ENCODE data around the gene AURKA. TPM values are rescaled to one million over a fixed set of nuclear protein-coding genes. Genes with fewer than 3 reads are reported as not detected.

AURKA gene
- total and polyA plus RNA-seq, 4 donors = 0.88 to 41.6 (median 2.7) TPM

GRCh38 chr20:56433221-56433879 is 41.3 kb upstream of the AURKA start:
- no peak overlapping the region for H3K27ac ChIP-seq (ENCODE audit: low read depth in 1 of 2, low read length in 2 of 2)
- no peaks in the 10 kb centered on the region for H3K4me1 ChIP-seq (ENCODE audit: control insufficient read depth in 4 of 4, insufficient read depth in 4 of 4, low read length in 3 of 4)
- no peaks in the 10 kb centered on the region for H3K36me3 ChIP-seq (ENCODE audit: control insufficient read depth in 4 of 4, insufficient read depth in 3 of 4, low read depth in 1 of 4, low read length in 3 of 4)
- no peak overlapping the region for H3K9ac ChIP-seq (ENCODE audit: low read depth in 1 of 2, low read length in 2 of 2)
- DNase-seq (ENCODE audit: low spot score) = no peak
- TF ChIP-seq HNF4A (conservative IDR thresholded peaks at IDR 0.05) (no peak), GABPA (IDR thresholded peaks at IDR 0.05 in 1 of 2, conservative IDR thresholded peaks at IDR 0.05 in 1 of 2) (no peak)
- H3K4me3 ChIP-seq (ENCODE audit: low read depth in 1 of 3, low read length in 3 of 3) = no peak overlapping the region
- H3K9me3 ChIP-seq (ENCODE audit: control insufficient read depth in 4 of 4, low read length in 3 of 4) = no peaks in the 10 kb centered on the region
- WGBS = 79% methylated on average over 3 of the region's 3 CpGs
- no peaks in the 10 kb centered on the region for H3K27me3 ChIP-seq (ENCODE audit: control insufficient read depth in 4 of 4, insufficient read depth in 4 of 4, low read length in 3 of 4)

GRCh38 chr20:56431471-56431870 is 39.5 kb upstream of the AURKA start:
- Histone ChIP-seq H3K9ac (ENCODE audit: low read depth in 1 of 2, low read length in 2 of 2) (no peak overlapping the region), H3K4me1 (ENCODE audit: control insufficient read depth in 4 of 4, insufficient read depth in 4 of 4, low read length in 3 of 4) (no peaks in the 10 kb centered on the region), H3K27me3 (ENCODE audit: control insufficient read depth in 4 of 4, insufficient read depth in 4 of 4, low read length in 3 of 4) (no peaks in the 10 kb centered on the region), H3K4me3 (ENCODE audit: low read depth in 1 of 3, low read length in 3 of 3) (no peak overlapping the region), H3K9me3 (ENCODE audit: control insufficient read depth in 4 of 4, low read length in 3 of 4) (no peaks in the 10 kb centered on the region), H3K27ac (ENCODE audit: low read depth in 1 of 2, low read length in 2 of 2) (no peak overlapping the region), H3K36me3 (ENCODE audit: control insufficient read depth in 4 of 4, insufficient read depth in 3 of 4, low read depth in 1 of 4, low read length in 3 of 4) (no peaks in the 10 kb centered on the region)
- TF ChIP-seq FOXA2 (IDR thresholded peaks at IDR 0.05) = no peak
- no peak for TF ChIP-seq SP1 (IDR thresholded peaks at IDR 0.05)
- TF ChIP-seq GABPA (IDR thresholded peaks at IDR 0.05 in 1 of 2, conservative IDR thresholded peaks at IDR 0.05 in 1 of 2) = no peak
- TF ChIP-seq NR2F2 (IDR thresholded peaks at IDR 0.05) = no peak
- no peak for TF ChIP-seq MAX (IDR thresholded peaks at IDR 0.05)
- TF ChIP-seq FOXA1 (IDR thresholded peaks at IDR 0.05) = no peak
- no peak for TF ChIP-seq TAF1 (conservative IDR thresholded peaks at IDR 0.05)
- TF ChIP-seq JUND (IDR thresholded peaks at IDR 0.05) = no peak
- no peak for TF ChIP-seq ZBTB33 (IDR thresholded peaks at IDR 0.05)
- TF ChIP-seq ATF3 (IDR thresholded peaks at IDR 0.05) = no peak
- TF ChIP-seq HNF4A (conservative IDR thresholded peaks at IDR 0.05) = no peak
- no peak for TF ChIP-seq EGR1 (IDR thresholded peaks at IDR 0.05; ENCODE audit: low read depth in 2 of 2)
- TF ChIP-seq HNF4G (IDR thresholded peaks at IDR 0.05) = no peak
- no peak for TF ChIP-seq YY1 (IDR thresholded peaks at IDR 0.05)
- TF ChIP-seq RXRA (IDR thresholded peaks at IDR 0.05) = no peak
- no peak for TF ChIP-seq CTCF (IDR thresholded peaks at IDR 0.05; ENCODE audit: low read depth, low read length, missing input control)
- no peak for TF ChIP-seq RAD21 (IDR thresholded peaks at IDR 0.05)
- no peak for TF ChIP-seq REST (IDR thresholded peaks at IDR 0.05)
- 93% methylated on average over 3 of the region's 3 CpGs for WGBS
- no peak for DNase-seq (ENCODE audit: low spot score)

Data from liver (tissue), 9 donors.